Retinal pigment epithelial cell (primary cell): ENCODE results near the gene MPPED2.

Source experiments
- DNase-seq: peaks from one replicate; pipeline ENCODE4 v3.0.0-alpha.2; 2010; ENCODE audit warnings: low read depth
- H3K4me3 ChIP-seq: 2 replicates; pipeline ENCODE4 v1.5.1; 2011; ENCODE audit warnings: mild to moderate bottlenecking, low read length, control low read depth, moderate library complexity
- CTCF ChIP-seq: conservative IDR thresholded peaks from 2 replicates; pipeline ENCODE4 v1.5.1; 2011; ENCODE audit warnings: low read depth, low read length, control low read depth, inconsistent platforms

Gene MPPED2

GRCh38 chr11:30513087-30513486, 73.1 kb downstream of the MPPED2 start:
- no peak for DNase-seq
- no peak for TF ChIP-seq CTCF
- H3K4me3 ChIP-seq, result no peak overlapping the region

GRCh38 chr11:30511408-30511807, 74.7 kb downstream of the MPPED2 start:
- no peak for DNase-seq
- no peak for TF ChIP-seq CTCF
- no peak overlapping the region for H3K4me3 ChIP-seq

DNA sequence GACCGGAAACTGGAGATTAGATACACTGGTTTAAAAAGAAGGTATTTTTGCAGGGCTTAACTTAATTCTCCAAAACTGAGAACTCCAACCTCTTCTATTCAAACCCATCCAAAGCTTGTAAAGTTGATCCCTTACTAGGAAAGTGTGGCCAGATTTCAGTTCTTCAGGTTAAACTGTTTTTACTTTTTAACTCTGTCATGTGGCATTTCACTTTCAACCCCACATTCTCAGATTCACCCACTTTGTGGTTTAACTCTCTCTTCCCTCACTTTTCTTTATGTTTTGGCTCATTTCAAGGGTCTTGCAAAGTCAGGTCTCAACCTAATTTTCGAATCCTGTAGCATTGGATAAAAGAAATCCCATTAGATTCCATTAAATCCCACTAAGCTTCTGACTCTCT, 75.4 kb downstream of the MPPED2 start:
- no peak for DNase-seq
- no peak for TF ChIP-seq CTCF
- H3K4me3 ChIP-seq, result no peak overlapping the region

DNA sequence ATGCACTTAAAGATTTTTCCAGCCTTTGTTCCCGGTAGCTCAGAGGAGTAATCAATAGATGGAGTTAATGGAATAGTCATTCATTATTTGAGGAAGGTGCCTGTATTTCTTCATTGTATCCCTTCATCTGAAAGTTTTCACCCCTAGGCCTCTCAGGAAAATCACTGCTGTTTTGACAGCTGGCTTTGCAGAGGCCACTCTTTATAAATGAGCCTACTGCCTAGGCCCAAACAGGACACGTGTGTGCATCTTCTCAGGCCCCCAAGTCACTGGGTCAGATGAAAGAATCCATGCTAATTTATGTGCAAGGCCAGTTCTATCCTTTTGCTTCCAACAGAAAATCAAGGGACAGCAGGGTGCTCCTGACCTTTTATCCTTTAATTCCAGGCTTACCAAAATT, 76.8 kb downstream of the MPPED2 start:
- no peak overlapping the region for H3K4me3 ChIP-seq
- no peak for DNase-seq
- no peak for TF ChIP-seq CTCF

DNA sequence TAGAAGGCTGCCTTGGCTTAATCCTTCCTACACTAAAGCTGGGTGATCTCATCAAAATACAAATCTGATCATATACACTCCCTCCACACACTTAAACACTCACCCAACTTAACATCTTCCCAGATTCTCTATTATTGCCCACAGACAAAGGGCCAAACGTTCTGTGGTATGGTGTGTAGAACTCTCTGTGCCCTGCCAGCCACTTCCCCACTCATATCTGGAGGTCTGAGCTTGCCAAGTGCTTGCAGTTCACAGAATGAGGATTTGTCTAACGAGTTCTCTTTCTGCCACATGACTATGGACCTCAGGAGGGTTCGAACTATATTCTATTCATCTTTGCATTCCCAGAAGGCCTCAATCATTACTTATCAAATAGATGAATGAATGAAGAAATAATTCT, 77.6 kb downstream of the MPPED2 start:
- DNase-seq, result no peak
- no peak overlapping the region for H3K4me3 ChIP-seq
- no peak for TF ChIP-seq CTCF

- H3K4me3 ChIP-seq, result no peak overlapping the region
- no peak for TF ChIP-seq CTCF
- no peak for DNase-seq
Measured at GRCh38 chr11:30505603-30506002, 80.5 kb downstream of the MPPED2 start.

DNA sequence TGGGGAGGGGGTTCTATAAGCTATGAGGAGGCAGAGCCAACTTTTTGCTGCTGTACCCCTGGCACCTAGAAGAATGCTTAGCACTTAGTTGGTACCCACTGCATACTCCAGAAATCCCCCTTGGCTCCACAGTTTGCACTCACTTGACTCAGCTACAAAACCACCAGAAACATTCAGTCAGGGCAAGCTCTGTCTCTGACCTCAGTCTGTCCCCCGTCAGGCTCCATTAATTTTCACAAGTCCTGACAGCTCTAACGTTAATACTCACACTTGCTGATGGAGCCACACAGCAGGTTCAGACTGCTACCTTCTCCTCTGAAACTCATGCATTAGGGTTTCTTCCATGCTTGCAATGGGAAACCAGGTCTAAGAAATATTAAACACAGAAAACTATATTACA, 81.7 kb downstream of the MPPED2 start:
- no peak overlapping the region for H3K4me3 ChIP-seq
- no peak for TF ChIP-seq CTCF
- DNase-seq, result no peak
